Measurements from ENCODE around the gene MACC1. TPM values are rescaled to one million over a fixed set of nuclear protein-coding genes. Genes with fewer than 3 reads are reported as not detected.

Gene MACC1
- total and polyA plus RNA-seq, 10 of the 15 experiments (the other 5 are each of a cell fraction or from before 2014, with no cell fraction given) = 6.0 to 61.1 (median 12.7) TPM

GRCh38 chr7:20113427-20114027, 103.7 kb downstream of the MACC1 start (continued):
- TF ChIP-seq ETV6 (conservative IDR thresholded peaks at IDR 0.05 in 1 of 2, IDR thresholded peaks at IDR 0.05 in 1 of 2; ENCODE audit: borderline replicate concordance in 1 of 2, low read depth in 1 of 2) (peak in 1 of 2 experiments; percentile 85; a peak in 2 of 4 replicates), NBN (IDR thresholded peaks at IDR 0.05) (peak; percentile 63; the same call in 1 of the 2 replicates), ZNF217 (IDR thresholded peaks at IDR 0.05) (0 out of 2 replicates have a peak, but pooled peaks have one; percentile 20), EED (IDR thresholded peaks at IDR 0.05; ENCODE audit: low read depth) (peak; percentile 64), NFIC (IDR thresholded peaks at IDR 0.05; ENCODE audit: low read depth, low read length) (peak; percentile 76), MLLT1 (IDR thresholded peaks at IDR 0.05) (peak; percentile 40)

GRCh38 chr7:20112696-20113095, 104.5 kb downstream of the MACC1 start:
- DNase-seq (ENCODE audit: low read depth, low spot score) = no peak
- Histone ChIP-seq H3K27me3 (replicated peaks in 1 of 2; ENCODE audit: control insufficient read depth in 2 of 2, insufficient read depth in 2 of 2, low read length in 1 of 2) (no peaks in the 10 kb centered on the region), H3K36me3 (ENCODE audit: control insufficient read depth in 2 of 2, insufficient read depth in 2 of 2, low read length in 1 of 2) (no peaks in the 10 kb centered on the region), H3K4me2 (ENCODE audit: control insufficient read depth, insufficient read depth) (no peak overlapping the region), H4K20me1 (ENCODE audit: control insufficient read depth, insufficient read depth) (no peaks in the 10 kb centered on the region), H3K79me2 (ENCODE audit: control insufficient read depth, insufficient read depth, low read length) (no peaks in the 10 kb centered on the region), H3K4me3 (no peak overlapping the region), H3K9me3 (replicated peaks; ENCODE audit: control insufficient read depth, insufficient read depth, low read length) (no peaks in the 10 kb centered on the region), H3K4me1 (ENCODE audit: control insufficient read depth, insufficient read depth, low read length) (peaks cover 21% of the 10 kb centered on the region), H2AFZ (ENCODE audit: control insufficient read depth, low read depth, low read length) (no peak overlapping the region), H3K9ac (ENCODE audit: control insufficient read depth, insufficient read depth, low read length) (no peak overlapping the region), H3K27ac (ENCODE audit: control insufficient read depth, insufficient read depth) (no peak overlapping the region)
- no peak for ATAC-seq
- SMC1A ChIA-PET (ENCODE audit: uncharacterized antibody, unreplicated experiment) = interaction anchor here (0.6 to 4.5 kb wide), 21 partner anchors 9 to 242 kb away, joined by 3 to 28 read pairs (median 4); no protein-coding TSS in a partner anchor
- in situ Hi-C loops (cut with MboI) (no loop called here), intact Hi-C loops (cut with micrococcal nuclease; ENCODE audit: unreplicated experiment) (loop anchor here (2.0 kb wide), 1 partner anchor 130 kb away; no protein-coding TSS in a partner anchor)
- POLR2A ChIA-PET = interaction anchor here (0.8 to 2.2 kb wide), 5 partner anchors 9 to 192 kb away, joined by 3 to 6 read pairs (median 5); no protein-coding TSS in a partner anchor
- no peak for FAIRE-seq
- BruUV-seq (replicated peaks) = no TSS peak
- CTCF ChIA-PET = interaction anchor here (0.7 to 3.5 kb wide), 14 partner anchors 29 to 327 kb away, joined by 3 to 14 read pairs (median 4); no protein-coding TSS in a partner anchor
- RAD21 ChIA-PET (ENCODE audit: unreplicated experiment) = interaction anchor here (0.7 to 3.8 kb wide), 19 partner anchors 12 to 486 kb away, joined by 3 to 19 read pairs (median 4); no protein-coding TSS in a partner anchor
- TF ChIP-seq NFYA (IDR thresholded peaks at IDR 0.05; ENCODE audit: borderline replicate concordance, low read depth, low read length) (no peak), RELB (IDR thresholded peaks at IDR 0.05; ENCODE audit: low read depth) (no peak), ATF3 (IDR thresholded peaks at IDR 0.05; ENCODE audit: borderline replicate concordance, extremely low read depth, low read depth, low read length) (no peak), STAT1 (conservative IDR thresholded peaks at IDR 0.05) (no peak), BRCA1 (IDR thresholded peaks at IDR 0.05; ENCODE audit: low read depth, low read length) (no peak), CREB1 (IDR thresholded peaks at IDR 0.05; ENCODE audit: low read depth) (no peak), RELA (IDR thresholded peaks at IDR 0.05; ENCODE audit: borderline replicate concordance, partially characterized antibody) (no peak), HSF1 (IDR thresholded peaks at IDR 0.05; ENCODE audit: low read depth, low read length) (no peak), USF1 (IDR thresholded peaks at IDR 0.05; ENCODE audit: borderline replicate concordance, extremely low read length, insufficient read depth, low read depth, low read length) (no peak), MTA3 (IDR thresholded peaks at IDR 0.05; ENCODE audit: borderline replicate concordance, low read length) (no peak)

Measured in GM12878 (cell line).